ENCODE data around the gene NAT8L.

Gene NAT8L

GRCh38 chr4:2042204-2042946 is 16.8 kb upstream of the NAT8L start:
- Mint-ChIP-seq H3K4me1 (no peaks in the 10 kb centered on the region), H3K9me3 (no peaks in the 10 kb centered on the region), H3K36me3 (no peaks in the 10 kb centered on the region), H3K4me3 (peak overlapping the region; percentile 78), H3K27ac (no peak overlapping the region)
- peak; percentile 64 for ATAC-seq
- peak in 1 of 2 donors; percentile 29 for DNase-seq (ENCODE audit: low spot score in 2 of 2)

GRCh38 chr4:2042947-2043395 is 16.2 kb upstream of the NAT8L start:
- DNase-seq (ENCODE audit: low spot score in 2 of 2) (no peak), ATAC-seq (no peak)
- H3K36me3 Mint-ChIP-seq = no peaks in the 10 kb centered on the region
- H3K27ac Mint-ChIP-seq = no peak overlapping the region
- H3K4me1 Mint-ChIP-seq = no peaks in the 10 kb centered on the region
- H3K9me3 Mint-ChIP-seq = no peaks in the 10 kb centered on the region
- H3K4me3 Mint-ChIP-seq = peak overlapping the region; percentile 78

- Mint-ChIP-seq H3K27ac (no peak overlapping the region), H3K36me3 (no peaks in the 10 kb centered on the region), H3K9me3 (no peaks in the 10 kb centered on the region), H3K4me3 (peak overlapping the region; percentile 78), H3K4me1 (no peaks in the 10 kb centered on the region)
- ATAC-seq (no peak), DNase-seq (ENCODE audit: low spot score in 2 of 2) (no peak)
Measured at GRCh38 chr4:2043396-2044118, 15.6 kb upstream of the NAT8L start.

- DNase-seq (ENCODE audit: low spot score in 2 of 2) (no peak), ATAC-seq (no peak)
- Mint-ChIP-seq H3K9me3 (no peaks in the 10 kb centered on the region), H3K27ac (no peak overlapping the region), H3K36me3 (no peaks in the 10 kb centered on the region), H3K4me3 (no peak overlapping the region), H3K4me1 (no peaks in the 10 kb centered on the region)
Measured at GRCh38 chr4:2044119-2044485, 15.0 kb upstream of the NAT8L start.

GRCh38 chr4:2044542-2045517 is 14.3 kb upstream of the NAT8L start:
- ATAC-seq (no peak), DNase-seq (ENCODE audit: low spot score in 2 of 2) (no peak)
- H3K4me3 Mint-ChIP-seq = no peak overlapping the region
- no peaks in the 10 kb centered on the region for H3K36me3 Mint-ChIP-seq
- H3K27ac Mint-ChIP-seq = no peak overlapping the region
- no peaks in the 10 kb centered on the region for H3K4me1 Mint-ChIP-seq
- no peaks in the 10 kb centered on the region for H3K9me3 Mint-ChIP-seq

DNA sequence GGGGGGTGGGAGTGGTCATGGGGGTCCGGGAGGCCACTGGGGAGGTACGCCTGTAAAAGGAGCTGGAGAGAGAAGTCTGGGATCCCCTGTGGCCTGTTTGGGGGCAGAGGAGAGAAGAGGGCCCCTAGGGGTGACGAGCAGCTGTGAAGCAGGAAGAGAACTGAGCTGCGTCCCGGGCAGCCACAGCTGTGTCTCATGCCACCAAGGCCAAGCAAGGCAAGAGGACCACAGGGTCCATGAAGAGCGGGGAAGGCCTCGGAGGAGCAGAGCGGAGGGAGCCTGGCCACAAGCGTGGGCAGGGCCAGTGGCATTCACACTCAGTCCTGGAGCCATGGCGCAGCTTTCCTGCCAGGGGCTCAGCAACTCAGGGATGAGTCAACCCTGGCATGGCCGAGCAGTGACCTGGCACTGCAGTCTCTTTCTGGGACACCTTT is 13.6 kb upstream of the NAT8L start:
- H3K27ac Mint-ChIP-seq = no peak overlapping the region
- no peaks in the 10 kb centered on the region for H3K36me3 Mint-ChIP-seq
- no peaks in the 10 kb centered on the region for H3K9me3 Mint-ChIP-seq
- H3K4me3 Mint-ChIP-seq = no peak overlapping the region
- H3K4me1 Mint-ChIP-seq = no peaks in the 10 kb centered on the region
- no peak for ATAC-seq
- DNase-seq (ENCODE audit: low spot score in 2 of 2) = no peak

DNA sequence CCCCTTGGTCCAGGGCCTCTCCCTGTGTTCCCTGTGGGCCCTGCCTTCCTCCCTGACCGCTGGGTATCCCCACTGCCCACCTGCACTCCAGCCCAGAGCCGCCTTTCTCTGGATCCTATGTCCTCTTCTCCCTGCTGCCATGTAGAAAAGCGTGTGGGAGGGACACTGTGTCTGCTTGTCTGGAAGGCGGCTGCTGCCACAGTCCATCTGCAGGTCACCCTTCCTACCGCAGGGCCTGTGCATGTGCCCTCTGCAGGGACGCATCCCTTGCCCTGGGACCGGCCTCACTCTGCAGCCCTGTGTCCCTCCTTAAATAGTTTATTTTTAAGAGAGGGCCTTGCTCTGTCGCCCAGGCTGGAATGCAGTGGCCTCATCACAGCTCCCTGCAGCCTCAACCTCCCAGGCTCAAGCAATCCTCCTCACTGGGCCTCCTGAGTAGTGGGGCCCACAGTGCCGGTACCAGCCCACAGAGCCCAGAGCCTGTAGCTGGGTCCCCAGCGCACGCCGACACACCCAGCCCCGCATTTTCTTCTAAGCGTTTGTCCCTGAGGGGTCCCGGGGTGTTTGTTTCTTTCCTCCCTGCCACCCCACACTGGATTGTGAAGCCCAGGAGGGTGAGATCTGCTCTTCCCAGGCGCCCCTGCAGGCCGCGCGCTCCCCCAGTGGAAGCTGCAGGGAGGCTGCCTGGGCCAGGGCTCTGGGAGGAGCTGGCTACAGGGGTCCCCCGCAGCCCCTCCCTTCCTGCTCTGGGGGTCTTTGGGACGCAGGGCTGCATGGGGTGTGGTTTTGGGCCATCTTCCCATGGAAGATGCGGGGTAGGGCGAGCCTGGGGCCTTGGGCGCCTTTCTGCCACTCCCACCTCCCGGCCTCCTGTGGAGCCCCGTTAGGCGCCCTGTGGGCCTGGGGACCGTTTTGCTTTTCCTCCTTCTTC is 12.8 kb upstream of the NAT8L start:
- H3K36me3 Mint-ChIP-seq = no peaks in the 10 kb centered on the region
- H3K4me1 Mint-ChIP-seq = no peaks in the 10 kb centered on the region
- no peak for ATAC-seq
- no peak overlapping the region for H3K27ac Mint-ChIP-seq
- no peak for DNase-seq (ENCODE audit: low spot score in 2 of 2)
- no peak overlapping the region for H3K4me3 Mint-ChIP-seq
- H3K9me3 Mint-ChIP-seq = no peaks in the 10 kb centered on the region

DNA sequence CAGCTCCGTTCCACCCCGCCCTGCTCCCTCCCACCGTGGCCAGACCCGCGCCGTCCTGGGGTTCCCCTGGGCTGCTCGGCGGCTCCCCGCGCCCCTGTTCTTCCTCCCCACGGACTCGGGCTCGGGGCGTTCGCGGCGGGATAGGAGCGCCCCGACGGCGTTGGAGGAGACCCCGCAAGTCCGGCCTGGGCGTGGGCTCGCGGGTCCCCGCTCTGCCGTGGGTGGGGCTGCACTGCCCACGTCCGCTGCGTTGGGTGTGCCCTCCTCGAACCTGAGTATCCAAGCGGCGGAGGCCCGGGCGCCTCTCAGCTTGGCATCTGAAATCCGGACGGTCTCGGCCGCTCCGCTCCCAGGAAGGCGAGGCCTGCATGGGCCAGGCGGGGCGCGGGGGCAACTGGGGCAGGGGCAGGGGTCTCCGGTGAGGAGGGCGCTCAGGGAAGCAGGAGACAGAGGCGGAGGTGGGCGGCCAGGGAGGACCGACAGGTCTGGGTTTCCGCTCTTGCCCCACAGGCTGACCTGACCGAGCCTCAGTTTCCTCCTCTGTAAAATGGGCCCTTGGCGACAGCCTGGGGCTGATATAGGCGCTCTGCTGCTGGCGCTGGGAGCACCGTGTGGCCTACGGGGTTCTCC is 12.0 kb upstream of the NAT8L start:
- Mint-ChIP-seq H3K4me1 (no peaks in the 10 kb centered on the region), H3K4me3 (no peak overlapping the region), H3K27ac (no peak overlapping the region), H3K36me3 (no peaks in the 10 kb centered on the region), H3K9me3 (no peaks in the 10 kb centered on the region)
- DNase-seq (ENCODE audit: low spot score in 2 of 2) (no peak), ATAC-seq (no peak)

- no peaks in the 10 kb centered on the region for H3K9me3 Mint-ChIP-seq
- no peaks in the 10 kb centered on the region for H3K36me3 Mint-ChIP-seq
- H3K4me3 Mint-ChIP-seq = no peak overlapping the region
- no peak overlapping the region for H3K27ac Mint-ChIP-seq
- DNase-seq (ENCODE audit: low spot score in 2 of 2) = no peak
- ATAC-seq = no peak
- no peaks in the 10 kb centered on the region for H3K4me1 Mint-ChIP-seq
Measured at GRCh38 chr4:2047781-2048581, 11.1 kb upstream of the NAT8L start.

DNA sequence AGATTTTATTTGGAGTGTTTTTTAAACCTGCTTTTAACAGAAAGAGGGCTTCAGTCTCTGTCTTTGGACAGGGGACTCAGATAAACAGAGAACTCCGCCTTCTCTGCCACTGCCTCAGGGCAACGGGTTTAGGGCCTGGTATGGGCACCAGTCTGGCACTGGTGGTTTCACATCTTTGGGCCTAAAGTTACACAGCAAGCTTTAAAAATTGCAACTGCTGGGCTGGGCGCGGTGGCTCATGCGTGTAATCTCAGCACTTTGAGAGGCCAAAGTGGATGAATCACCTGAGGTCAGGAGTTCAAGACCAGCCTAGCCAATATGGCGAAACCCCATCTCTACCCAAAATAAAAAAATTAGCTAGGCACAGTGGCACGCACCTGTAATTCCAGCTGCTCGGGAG is 10.3 kb upstream of the NAT8L start:
- H3K27ac Mint-ChIP-seq = no peak overlapping the region
- no peaks in the 10 kb centered on the region for H3K9me3 Mint-ChIP-seq
- ATAC-seq (no peak), DNase-seq (ENCODE audit: low spot score in 2 of 2) (no peak)
- H3K36me3 Mint-ChIP-seq = no peaks in the 10 kb centered on the region
- no peak overlapping the region for H3K4me3 Mint-ChIP-seq
- H3K4me1 Mint-ChIP-seq = no peaks in the 10 kb centered on the region

GRCh38 chr4:2049381-2049780 is 9.7 kb upstream of the NAT8L start:
- H3K4me1 Mint-ChIP-seq = no peaks in the 10 kb centered on the region
- no peak overlapping the region for H3K27ac Mint-ChIP-seq
- DNase-seq (ENCODE audit: low spot score in 2 of 2) = no peak
- no peak overlapping the region for H3K4me3 Mint-ChIP-seq
- no peak for ATAC-seq
- no peaks in the 10 kb centered on the region for H3K36me3 Mint-ChIP-seq
- no peaks in the 10 kb centered on the region for H3K9me3 Mint-ChIP-seq

DNA sequence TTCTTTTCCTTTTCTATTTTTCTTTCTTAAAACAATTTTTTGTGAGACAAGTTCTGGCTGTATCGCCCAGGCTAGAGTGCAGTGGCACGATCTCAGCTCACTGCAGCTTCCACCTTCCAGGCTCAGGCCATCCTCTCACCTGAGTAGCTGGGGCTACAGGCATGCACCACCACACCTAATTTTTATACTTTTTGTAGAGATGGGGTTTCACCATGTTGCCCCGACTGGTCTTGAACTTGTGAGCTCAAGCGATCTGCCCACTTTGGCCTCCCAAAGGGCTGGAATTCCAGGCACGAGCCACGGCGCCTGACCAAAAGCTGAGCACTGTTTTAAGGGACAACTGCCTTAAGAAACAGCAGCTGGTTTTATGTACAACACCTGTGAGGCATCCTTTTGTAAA is 9.3 kb upstream of the NAT8L start:
- Mint-ChIP-seq H3K4me3 (no peak overlapping the region), H3K27ac (no peak overlapping the region), H3K9me3 (no peaks in the 10 kb centered on the region), H3K4me1 (no peaks in the 10 kb centered on the region), H3K36me3 (no peaks in the 10 kb centered on the region)
- DNase-seq (ENCODE audit: low spot score in 2 of 2) = no peak
- ATAC-seq = no peak

DNA sequence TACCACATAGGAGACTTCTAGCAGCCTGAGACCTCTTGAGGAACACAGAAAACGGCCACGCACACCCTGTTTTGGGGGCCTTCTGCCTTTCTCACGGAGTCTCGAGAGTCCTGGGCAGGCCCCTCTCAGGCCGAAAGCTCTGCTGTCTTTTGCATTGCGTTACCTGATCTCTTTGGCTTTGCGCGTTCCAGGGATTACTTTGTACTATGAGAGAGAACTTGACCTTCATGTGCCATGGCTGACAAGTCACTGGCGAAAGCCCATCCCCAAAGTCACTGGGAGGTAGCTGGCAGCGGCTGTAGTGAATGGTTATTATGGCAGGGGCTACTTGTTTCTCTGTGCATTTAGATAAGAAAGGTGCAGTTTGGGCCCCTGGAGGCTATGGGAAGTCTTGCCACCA is 8.0 kb upstream of the NAT8L start:
- no peaks in the 10 kb centered on the region for H3K9me3 Mint-ChIP-seq
- ATAC-seq = no peak
- DNase-seq (ENCODE audit: low spot score in 2 of 2) = no peak
- H3K4me3 Mint-ChIP-seq = no peak overlapping the region
- H3K27ac Mint-ChIP-seq = no peak overlapping the region
- no peaks in the 10 kb centered on the region for H3K36me3 Mint-ChIP-seq
- no peaks in the 10 kb centered on the region for H3K4me1 Mint-ChIP-seq
